ENCODE results near the gene CPZ. TPM values are rescaled to one million over a fixed set of nuclear protein-coding genes. Genes with fewer than 3 reads are reported as not detected.

The CPZ gene
- total and polyA plus RNA-seq, 10 donors: 0.11 to 8.5 (median 0.93) TPM; not detected in 1

DNA sequence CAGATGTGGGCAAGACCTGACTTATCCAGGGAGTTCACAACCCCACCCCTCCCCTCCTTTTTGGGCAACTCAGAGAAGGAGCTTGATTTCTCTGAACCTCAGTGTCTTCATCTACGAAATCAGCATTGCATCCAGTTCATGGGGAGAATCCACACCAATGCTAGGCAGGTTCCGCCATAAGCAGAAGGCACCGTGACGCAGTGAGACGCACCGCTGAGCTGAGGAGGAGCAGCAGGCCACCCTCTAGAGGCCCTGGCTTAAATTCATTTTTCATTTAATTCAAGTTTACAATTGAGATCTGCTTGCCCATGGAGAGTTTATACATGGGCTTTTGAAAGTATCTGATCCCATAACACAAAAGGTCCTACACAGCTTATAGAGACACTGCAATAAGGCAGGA lies 55.7 kb downstream of the CPZ start:
- intact Hi-C loops (cut with DNase I; ENCODE audit: low total_unique reads): no loop called here
- WGBS, 5 donors: 79 to 90% (median 86%) methylated on average over 6 of the region's 6 CpGs
- peak; percentile 62 for DNase-seq
- TF ChIP-seq, protein P1, sequence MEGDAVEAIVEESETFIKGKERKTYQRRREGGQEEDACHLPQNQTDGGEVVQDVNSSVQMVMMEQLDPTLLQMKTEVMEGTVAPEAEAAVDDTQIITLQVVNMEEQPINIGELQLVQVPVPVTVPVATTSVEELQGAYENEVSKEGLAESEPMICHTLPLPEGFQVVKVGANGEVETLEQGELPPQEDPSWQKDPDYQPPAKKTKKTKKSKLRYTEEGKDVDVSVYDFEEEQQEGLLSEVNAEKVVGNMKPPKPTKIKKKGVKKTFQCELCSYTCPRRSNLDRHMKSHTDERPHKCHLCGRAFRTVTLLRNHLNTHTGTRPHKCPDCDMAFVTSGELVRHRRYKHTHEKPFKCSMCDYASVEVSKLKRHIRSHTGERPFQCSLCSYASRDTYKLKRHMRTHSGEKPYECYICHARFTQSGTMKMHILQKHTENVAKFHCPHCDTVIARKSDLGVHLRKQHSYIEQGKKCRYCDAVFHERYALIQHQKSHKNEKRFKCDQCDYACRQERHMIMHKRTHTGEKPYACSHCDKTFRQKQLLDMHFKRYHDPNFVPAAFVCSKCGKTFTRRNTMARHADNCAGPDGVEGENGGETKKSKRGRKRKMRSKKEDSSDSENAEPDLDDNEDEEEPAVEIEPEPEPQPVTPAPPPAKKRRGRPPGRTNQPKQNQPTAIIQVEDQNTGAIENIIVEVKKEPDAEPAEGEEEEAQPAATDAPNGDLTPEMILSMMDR (IDR thresholded peaks at IDR 0.05 in 8 of 11, conservative IDR thresholded peaks at IDR 0.05 in 3 of 11): no peak
- TF ChIP-seq POLR2A (IDR thresholded peaks at IDR 0.05): no peak
- TF ChIP-seq POLR2AphosphoS5 (IDR thresholded peaks at IDR 0.05): no peak
- no peak overlapping the region for H3K27ac ChIP-seq
- H3K9me3 ChIP-seq: no peaks in the 10 kb centered on the region
- H3K27me3 ChIP-seq (replicated peaks in 1 of 7): peaks cover 0 to 42% (median 0%) of the 10 kb centered on the region in 7 donors
- H3K36me3 ChIP-seq: no peaks in the 10 kb centered on the region
- no peak overlapping the region for H3K4me3 ChIP-seq
- H3K4me1 ChIP-seq: no peaks in the 10 kb centered on the region

DNA sequence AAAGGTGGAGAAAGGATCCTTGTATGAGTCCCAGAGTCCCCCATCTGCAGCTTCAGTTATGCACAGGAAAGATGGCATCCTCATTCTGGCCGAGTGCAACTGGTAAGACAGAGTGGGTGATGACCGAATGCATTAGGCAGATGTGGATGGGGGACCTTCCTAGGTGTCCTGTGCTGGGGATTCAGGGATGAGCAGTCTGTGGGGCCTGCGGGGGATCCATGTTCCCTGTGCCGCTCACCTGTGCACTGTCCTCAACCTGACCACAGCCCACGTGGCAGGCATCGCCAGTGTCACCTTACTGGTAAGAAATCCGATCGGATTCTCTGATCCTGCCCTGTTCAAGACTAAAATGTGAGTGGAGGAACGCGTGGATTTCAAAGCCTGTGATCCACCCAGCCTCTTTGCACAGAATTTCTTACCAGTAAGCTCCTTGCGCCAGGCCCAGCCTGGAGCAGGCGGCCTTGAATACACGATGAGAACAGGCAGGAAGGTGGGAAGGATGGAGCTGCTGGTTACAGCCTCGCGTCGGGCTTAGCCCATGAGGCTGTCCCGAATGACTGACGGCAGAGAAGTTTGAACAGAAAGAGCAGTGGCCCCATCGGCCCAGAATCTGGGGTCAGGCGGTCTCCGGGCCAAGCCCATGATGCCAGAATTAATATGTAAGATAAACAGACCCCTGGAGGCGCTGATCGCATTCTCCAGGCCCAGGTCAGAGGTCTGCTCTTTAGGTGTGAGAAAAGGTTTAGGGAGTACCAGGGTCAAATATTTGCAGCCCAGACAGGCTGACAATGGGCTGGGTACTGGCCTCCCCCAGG lies 56.5 kb downstream of the CPZ start:
- Histone ChIP-seq H3K27me3 (replicated peaks in 1 of 7) (peaks cover 0 to 42% (median 0%) of the 10 kb centered on the region in 7 donors), H3K4me1 (no peaks in the 10 kb centered on the region), H3K4me3 (no peak overlapping the region), H3K9me3 (peaks cover 0 to 3% (median under 1%) of the 10 kb centered on the region in 8 donors), H3K36me3 (no peaks in the 10 kb centered on the region), H3K27ac (no peak overlapping the region)
- intact Hi-C loops (cut with DNase I; ENCODE audit: low total_unique reads): no loop called here
- WGBS, 5 donors: 67 to 75% (median 71%) methylated on average over 23 of the region's 23 CpGs
- peak; percentile 59 for DNase-seq
- TF ChIP-seq POLR2AphosphoS5 (IDR thresholded peaks at IDR 0.05): no peak
- TF ChIP-seq, protein P1 (IDR thresholded peaks at IDR 0.05 in 8 of 11, conservative IDR thresholded peaks at IDR 0.05 in 3 of 11): no peak

DNA sequence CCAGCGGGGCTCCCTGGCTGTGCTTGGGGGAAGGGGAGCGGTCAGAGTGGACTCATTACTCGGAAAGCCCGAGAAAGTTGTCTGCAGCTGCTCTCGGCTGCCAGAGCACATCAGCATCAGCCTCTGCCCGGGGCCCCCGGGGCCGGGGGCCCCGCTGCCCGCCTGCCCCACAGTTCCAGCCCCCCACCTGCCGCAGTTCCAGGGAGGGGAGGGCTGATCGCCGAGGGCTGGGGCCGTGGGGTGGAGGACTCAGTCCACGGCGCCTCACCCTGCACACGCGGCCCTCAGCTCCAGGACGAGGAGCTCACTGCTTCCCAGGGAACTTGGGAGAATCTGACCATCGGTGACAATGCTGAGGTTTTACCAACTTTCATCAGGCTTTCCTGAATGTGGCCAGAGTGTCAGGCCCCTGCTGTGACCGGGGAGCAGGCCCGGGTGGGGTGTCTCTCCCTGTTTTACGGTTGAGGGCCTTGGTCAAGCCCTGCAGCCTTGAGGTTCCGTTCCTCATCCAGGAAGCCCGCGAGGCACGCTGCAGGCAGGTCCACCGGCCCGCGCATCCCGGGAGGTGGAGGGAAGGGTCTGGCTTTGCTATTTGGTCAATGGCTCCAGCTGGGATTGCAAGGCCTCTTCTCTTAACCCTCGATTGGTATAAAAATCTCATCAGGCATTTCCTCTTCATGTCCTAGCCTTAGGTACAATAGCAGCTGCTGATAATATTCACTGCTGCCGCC lies 57.2 kb downstream of the CPZ start:
- 49 to 60% (median 57%) methylated on average over 13 to 33 of the region's 33 CpGs for WGBS, 5 donors
- H3K9me3 ChIP-seq: peaks cover 0 to 11% (median 4%) of the 10 kb centered on the region in 8 donors
- TF ChIP-seq, protein P1 (IDR thresholded peaks at IDR 0.05 in 8 of 11, conservative IDR thresholded peaks at IDR 0.05 in 3 of 11): no peak
- TF ChIP-seq POLR2AphosphoS5 (IDR thresholded peaks at IDR 0.05) (no peak), POLR2A (IDR thresholded peaks at IDR 0.05) (no peak)

DNA sequence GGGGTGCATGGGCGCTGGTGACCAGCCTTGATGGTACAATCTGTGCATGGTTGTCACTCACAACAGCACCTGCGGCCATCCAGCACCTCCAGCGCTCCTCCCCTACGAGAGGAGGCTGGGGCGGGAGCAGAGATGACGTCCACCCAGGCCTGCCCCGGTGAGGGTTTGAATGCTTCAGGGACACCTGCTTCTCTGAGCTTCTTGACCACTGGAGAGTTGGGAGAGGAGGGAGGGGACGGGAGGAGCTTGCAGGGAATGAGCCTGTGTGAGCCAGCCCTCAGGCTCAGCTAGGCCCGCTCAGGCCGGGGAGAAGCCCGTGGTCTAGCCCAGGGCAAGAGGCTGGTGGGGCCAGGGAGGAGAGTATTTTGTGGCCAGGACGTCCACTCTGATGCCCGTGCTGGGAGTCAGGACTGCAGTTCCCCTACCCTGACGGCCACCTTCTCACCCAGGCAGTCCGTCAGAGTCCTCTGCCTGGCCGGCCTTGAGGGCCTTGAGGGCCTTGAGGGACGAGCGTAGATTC lies 59.2 kb downstream of the CPZ start:
- 72 to 85% (median 79%) methylated on average over 14 to 18 of the region's 18 CpGs for WGBS, 5 donors
- Histone ChIP-seq H3K4me1 (no peaks in the 10 kb centered on the region), H3K27me3 (replicated peaks in 1 of 7) (peaks cover 0 to 34% (median 0%) of the 10 kb centered on the region in 7 donors), H3K9me3 (peaks cover 0 to 16% (median 6%) of the 10 kb centered on the region in 8 donors), H3K27ac (no peak overlapping the region), H3K36me3 (no peaks in the 10 kb centered on the region), H3K4me3 (no peak overlapping the region)
- intact Hi-C loops (cut with DNase I; ENCODE audit: low total_unique reads): no loop called here
- DNase-seq: peak; percentile 70
- TF ChIP-seq POLR2A (IDR thresholded peaks at IDR 0.05) (no peak), POLR2AphosphoS5 (IDR thresholded peaks at IDR 0.05) (no peak)
- TF ChIP-seq, protein P1 (IDR thresholded peaks at IDR 0.05 in 8 of 11, conservative IDR thresholded peaks at IDR 0.05 in 3 of 11): no peak

More for the DNA sequence above, 57.2 kb downstream of the CPZ start:
- Histone ChIP-seq H3K27ac (no peak overlapping the region), H3K27me3 (replicated peaks in 1 of 7) (peaks cover 0 to 42% (median 0%) of the 10 kb centered on the region in 7 donors), H3K4me3 (no peak overlapping the region), H3K4me1 (no peaks in the 10 kb centered on the region), H3K36me3 (no peaks in the 10 kb centered on the region)
- intact Hi-C loops (cut with DNase I; ENCODE audit: low total_unique reads): no loop called here
- DNase-seq: peak; percentile 57
